HK-2 (cell line): ENCODE data around the gene PDSS2.
"Not testable (repeated sequence)": the region's sequence is repeated elsewhere in the genome, so short reads cannot be mapped to it uniquely, and the experiment has no call there.

Experiments used
- DNase-seq: peaks from one replicate; pipeline ENCODE4 v3.0.0-alpha.2; 2018; ENCODE audit not compliant: unreplicated experiment

PDSS2 gene

GRCh38 chr6:107475360-107475759 is 16.0 kb upstream of the PDSS2 start:
- DNase-seq: not testable (repeated sequence)

- no peak for DNase-seq
Observed at GRCh38 chr6:107473660-107474059, 14.3 kb upstream of the PDSS2 start.

- DNase-seq: no peak
Observed at GRCh38 chr6:107470364-107470763, 11.0 kb upstream of the PDSS2 start.

DNA sequence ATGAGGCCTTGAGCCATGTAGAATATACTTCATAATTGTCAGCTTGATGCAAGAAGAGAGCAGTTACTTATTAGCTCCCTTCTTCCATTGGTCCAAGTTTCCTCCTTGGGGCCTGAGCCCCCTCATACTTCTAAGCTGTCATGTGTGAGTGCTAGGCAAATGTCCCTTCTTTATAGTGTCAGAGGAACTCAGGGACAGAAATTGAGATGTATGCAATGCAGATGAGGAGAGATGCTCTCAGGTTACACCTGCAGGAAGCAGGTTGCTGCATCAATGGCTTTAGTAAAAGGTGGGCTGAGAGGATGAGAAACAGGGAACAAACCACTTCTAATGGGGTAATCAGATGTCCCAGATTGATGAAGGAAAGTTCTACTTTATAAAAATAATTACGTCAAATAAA is 6.7 kb upstream of the PDSS2 start:
- no peak for DNase-seq

DNA sequence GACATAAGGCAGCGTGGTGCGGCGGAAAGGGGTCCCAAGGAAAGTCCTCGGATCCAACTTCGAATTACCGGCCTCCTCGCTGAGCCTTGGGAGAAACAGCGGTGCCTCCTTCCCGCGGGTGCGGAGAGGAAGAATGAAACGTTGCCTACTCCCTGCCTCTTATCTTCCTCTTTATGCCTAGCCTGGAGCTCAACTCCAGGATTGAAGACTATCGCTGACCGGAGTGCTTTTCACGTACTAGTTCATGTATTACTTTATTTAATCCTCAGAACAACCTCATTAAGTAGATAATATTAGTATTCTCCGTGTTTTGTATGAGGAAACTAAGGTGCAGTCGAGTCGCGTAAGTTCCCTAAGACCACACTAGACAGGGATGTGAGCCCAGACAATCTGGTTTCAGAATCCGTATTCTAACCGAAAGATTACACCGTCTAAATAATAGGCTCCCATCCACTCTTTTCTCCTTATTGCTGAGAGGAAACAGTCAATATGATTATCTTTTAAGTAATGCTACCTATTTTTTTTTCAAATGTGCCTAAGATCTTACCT is 793 bp upstream of the PDSS2 start:
- DNase-seq: no peak

DNA sequence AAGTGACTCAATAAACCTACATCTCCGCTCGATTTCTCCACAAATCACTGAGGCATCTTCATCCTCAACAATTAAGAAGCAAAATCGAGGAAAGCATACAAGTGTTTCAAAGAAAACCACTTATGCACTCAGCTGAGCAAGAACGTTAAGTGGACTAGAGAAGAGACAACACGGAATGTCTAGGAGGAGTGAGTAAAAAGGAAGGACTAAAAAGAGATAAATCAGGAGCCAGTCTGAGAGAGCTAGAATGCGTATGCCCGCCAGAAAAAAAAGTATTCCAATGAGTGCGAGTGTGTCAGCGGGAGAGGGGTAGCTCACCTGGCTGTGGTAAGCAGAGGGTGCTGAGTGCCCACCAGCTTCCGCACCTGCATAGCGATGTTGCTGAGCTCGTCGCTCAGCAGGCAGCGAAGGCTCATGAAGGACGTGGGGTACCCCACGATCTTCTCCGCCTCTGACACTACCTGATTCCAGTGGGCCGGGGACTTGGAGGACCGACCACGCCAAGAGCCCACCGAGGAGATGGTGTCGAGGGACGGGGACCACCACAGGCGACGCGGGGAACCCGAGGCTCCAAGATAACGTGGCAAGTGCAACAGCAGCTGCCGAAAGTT is 587 bp downstream of the PDSS2 start:
- peak; percentile 50 for DNase-seq

- DNase-seq: no peak
Observed at GRCh38 chr6:107448776-107449175, 10.6 kb downstream of the PDSS2 start.

DNA sequence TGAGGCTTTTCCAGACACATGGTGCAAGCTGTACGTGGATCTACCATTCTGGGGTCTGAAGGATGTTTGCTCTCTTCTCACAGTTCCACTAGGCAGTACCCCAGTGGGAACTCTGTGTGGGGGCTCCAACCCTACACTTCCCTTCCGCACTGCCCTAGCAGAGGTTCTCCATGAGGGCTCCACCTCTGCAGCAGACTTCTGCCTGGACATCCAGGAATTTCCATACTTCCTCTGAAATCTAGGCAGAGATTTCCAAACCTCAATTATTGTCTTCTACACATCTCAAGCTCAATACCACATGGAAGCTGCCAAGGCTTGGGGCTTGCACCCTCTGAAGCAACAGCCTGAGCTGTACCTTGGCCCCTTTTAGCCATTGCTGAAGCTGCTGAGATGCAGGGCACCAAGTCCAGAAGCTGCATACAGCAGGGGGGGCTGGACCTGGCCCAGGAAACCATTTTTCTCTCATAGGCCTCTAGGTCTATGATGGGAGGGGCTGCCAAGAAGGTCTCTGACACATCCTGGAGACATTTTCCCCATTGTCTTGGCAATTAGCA is 11.6 kb downstream of the PDSS2 start:
- no peak for DNase-seq

GRCh38 chr6:107444277-107444676 is 15.1 kb downstream of the PDSS2 start:
- no peak for DNase-seq

DNA sequence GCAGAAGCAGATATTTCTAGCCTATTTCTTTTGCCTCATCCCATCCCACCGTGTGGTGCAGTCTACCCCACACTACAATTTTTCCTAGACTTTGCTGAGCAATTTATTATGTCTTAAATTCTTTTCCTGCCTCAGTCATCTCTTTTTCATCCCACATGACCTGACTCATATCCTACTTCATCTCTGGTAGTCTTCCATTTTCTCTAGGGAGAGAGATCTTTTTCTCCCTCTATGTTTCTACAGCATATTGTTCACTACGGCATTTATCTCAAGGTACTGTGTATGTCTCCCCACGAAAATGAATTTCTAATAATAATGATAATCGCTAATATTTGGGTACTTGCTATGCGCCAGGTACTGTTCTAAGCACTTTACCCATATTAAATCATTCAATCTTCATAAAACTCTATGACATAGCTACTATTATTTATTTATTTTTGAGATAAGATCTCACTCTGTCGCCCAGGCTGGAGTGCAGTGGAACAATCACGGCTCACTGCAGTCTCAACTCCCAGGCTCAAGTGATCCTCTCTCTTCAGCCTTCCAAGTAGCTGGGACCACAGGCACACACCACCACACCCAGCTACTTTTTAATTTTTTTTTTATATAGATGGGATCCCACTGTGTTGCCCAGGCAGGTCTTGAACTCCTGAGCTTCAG is 15.6 kb downstream of the PDSS2 start:
- DNase-seq: no peak

- DNase-seq: no peak
Observed at GRCh38 chr6:107442938-107443607, 16.3 kb downstream of the PDSS2 start.

- DNase-seq: no peak
Observed at GRCh38 chr6:107441682-107442081, 17.7 kb downstream of the PDSS2 start.

GRCh38 chr6:107440936-107441335 is 18.4 kb downstream of the PDSS2 start:
- no peak for DNase-seq

GRCh38 chr6:107439406-107439805 is 20.0 kb downstream of the PDSS2 start:
- no peak for DNase-seq

GRCh38 chr6:107437691-107438090 is 21.7 kb downstream of the PDSS2 start:
- no peak for DNase-seq

GRCh38 chr6:107436881-107437280 is 22.5 kb downstream of the PDSS2 start:
- no peak for DNase-seq

- DNase-seq: no peak
Observed at GRCh38 chr6:107435798-107436197, 23.6 kb downstream of the PDSS2 start.

- no peak for DNase-seq
Observed at GRCh38 chr6:107434812-107435211, 24.6 kb downstream of the PDSS2 start.

- DNase-seq: not testable (repeated sequence)
Observed at GRCh38 chr6:107425951-107426350, 33.4 kb downstream of the PDSS2 start.

DNA sequence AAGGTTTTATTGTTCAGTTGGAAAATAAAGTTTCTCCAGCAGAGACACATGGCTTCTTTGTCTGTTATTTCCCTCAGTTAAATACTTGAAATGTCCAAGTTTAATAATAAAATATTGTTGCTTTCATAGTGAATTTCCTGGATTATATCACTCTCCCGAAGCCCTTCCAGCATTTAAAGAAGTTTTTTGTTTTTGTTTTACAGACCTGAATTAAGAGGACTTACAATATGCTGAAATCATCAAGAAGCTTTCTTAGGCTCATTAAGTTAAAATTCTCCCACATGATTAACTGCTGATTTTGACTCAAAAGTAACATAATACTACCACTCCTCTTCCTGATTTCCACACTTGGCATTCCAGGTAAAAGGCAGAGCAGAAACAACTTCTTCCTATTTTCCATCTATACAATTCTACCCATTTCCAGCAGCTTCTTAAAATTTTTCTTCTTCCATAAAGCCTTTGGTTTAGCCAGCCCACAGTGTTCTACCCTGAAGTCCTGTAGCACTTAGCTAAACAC is 35.8 kb downstream of the PDSS2 start:
- DNase-seq: no peak

DNA sequence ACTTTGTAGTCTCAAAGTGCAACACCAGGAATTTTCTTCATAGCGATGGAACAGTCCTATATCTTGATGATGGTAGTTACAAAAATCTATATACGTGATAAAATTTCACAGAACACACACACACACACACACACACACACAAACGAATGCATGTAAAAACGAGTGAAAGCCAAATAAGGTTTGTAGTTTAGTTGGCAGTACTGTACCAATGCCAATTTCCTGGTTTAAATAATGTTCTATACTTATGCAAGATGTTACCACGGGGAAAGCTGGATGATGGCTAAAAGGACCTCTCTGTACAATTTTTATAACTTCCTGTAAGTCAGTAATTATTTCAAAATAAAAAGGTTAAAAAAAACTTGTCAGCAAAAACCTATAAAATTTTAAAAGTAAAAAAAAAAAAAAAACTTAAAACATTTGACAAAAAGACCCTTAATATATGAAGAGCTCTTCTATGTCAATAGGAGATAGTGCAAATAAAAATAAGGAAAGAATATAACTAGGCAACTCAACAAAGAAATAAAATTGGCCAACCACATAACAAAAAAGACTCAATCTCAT is 37.6 kb downstream of the PDSS2 start:
- DNase-seq: no peak

DNA sequence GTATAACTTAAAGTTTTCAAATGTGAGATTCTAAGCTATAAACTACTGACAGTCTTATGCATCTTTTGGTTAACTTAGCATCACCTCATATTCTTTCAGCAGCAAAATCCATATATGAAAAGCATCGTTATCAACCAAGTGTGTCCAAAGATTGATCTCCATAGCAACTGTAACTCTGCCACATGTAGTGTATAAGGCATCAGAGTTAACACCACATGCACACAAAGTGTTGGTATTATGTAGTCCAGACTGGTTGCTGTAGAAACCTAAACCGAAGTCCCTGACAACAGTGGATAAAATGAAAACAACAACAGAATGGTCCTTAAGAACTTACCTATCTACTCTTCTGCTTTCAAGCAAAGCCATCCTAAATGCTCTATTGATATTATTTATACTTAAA is 39.6 kb downstream of the PDSS2 start:
- no peak for DNase-seq
